Measurements from ENCODE around the gene MAST4.

MAST4 gene

DNA sequence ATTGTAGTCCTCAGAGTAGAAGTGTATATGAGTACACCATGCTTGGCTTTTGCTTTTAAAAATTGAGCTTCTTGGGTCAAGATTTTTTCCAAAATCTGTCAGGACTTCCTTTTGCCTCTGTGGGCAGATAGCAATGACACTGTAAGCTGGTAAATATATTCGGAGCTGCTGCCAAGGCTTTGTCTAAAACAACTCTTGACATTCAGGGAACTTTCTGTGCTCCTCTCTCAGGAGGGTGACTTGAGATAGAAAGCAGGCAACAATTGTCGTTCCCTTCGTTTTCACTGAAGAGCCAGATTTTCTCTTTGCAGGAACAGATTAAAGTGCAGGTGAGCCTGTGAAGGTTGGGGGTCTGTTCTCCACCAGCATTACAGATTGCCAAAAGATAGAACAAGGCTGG is 230.5 kb downstream of the MAST4 start:
- H3K9me3 ChIP-seq (ENCODE audit: control insufficient read depth, low read length), result no peaks in the 10 kb centered on the region
- H3K27me3 ChIP-seq (ENCODE audit: control insufficient read depth, insufficient read depth, low read length), result no peaks in the 10 kb centered on the region
- peak overlapping the region; percentile 93 for H3K27ac ChIP-seq
- TF ChIP-seq, protein P1, sequence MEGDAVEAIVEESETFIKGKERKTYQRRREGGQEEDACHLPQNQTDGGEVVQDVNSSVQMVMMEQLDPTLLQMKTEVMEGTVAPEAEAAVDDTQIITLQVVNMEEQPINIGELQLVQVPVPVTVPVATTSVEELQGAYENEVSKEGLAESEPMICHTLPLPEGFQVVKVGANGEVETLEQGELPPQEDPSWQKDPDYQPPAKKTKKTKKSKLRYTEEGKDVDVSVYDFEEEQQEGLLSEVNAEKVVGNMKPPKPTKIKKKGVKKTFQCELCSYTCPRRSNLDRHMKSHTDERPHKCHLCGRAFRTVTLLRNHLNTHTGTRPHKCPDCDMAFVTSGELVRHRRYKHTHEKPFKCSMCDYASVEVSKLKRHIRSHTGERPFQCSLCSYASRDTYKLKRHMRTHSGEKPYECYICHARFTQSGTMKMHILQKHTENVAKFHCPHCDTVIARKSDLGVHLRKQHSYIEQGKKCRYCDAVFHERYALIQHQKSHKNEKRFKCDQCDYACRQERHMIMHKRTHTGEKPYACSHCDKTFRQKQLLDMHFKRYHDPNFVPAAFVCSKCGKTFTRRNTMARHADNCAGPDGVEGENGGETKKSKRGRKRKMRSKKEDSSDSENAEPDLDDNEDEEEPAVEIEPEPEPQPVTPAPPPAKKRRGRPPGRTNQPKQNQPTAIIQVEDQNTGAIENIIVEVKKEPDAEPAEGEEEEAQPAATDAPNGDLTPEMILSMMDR (IDR thresholded peaks at IDR 0.05), result no peak
- H2AFZ ChIP-seq, result peak overlapping the region; percentile 71
- no peaks in the 10 kb centered on the region for H3K36me3 ChIP-seq (ENCODE audit: control insufficient read depth, insufficient read depth, low read length)
- H3K9ac ChIP-seq, result no peak overlapping the region
- H3K79me2 ChIP-seq, result peaks cover 24% of the 10 kb centered on the region
- peak overlapping the region; percentile 32 for H3K4me2 ChIP-seq (ENCODE audit: low read length)
- peaks cover 30% of the 10 kb centered on the region for H3K4me1 ChIP-seq
- no peak overlapping the region for H3K4me3 ChIP-seq (ENCODE audit: low read depth, low read length)

DNA sequence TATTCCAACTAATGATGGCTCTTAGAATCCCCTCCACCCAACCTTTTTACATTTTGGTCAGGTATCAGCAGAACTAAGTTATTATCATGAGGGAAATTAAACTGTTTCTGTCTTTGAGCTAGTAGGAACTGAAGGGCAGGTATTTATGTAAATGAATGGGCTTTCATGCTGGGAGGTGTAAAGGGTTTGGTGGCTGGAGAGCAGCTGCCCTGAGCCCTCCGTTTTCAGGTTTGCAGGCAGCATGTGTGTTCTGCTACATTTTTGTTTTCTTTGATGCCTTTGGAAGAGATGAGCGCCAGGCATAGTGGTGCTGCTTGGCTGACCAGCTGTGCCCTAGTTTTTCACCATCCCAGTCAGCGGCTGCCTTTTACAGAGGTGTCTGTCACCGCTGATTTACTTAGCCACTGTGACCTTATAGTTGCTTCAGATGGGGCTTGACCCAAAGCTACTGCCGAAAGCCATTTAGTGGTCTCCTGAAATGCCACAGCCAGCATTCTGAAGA is 231.9 kb downstream of the MAST4 start:
- TF ChIP-seq, protein P1 (IDR thresholded peaks at IDR 0.05), result no peak
- H3K9ac ChIP-seq, result no peak overlapping the region
- peak overlapping the region; percentile 93 for H3K27ac ChIP-seq

DNA sequence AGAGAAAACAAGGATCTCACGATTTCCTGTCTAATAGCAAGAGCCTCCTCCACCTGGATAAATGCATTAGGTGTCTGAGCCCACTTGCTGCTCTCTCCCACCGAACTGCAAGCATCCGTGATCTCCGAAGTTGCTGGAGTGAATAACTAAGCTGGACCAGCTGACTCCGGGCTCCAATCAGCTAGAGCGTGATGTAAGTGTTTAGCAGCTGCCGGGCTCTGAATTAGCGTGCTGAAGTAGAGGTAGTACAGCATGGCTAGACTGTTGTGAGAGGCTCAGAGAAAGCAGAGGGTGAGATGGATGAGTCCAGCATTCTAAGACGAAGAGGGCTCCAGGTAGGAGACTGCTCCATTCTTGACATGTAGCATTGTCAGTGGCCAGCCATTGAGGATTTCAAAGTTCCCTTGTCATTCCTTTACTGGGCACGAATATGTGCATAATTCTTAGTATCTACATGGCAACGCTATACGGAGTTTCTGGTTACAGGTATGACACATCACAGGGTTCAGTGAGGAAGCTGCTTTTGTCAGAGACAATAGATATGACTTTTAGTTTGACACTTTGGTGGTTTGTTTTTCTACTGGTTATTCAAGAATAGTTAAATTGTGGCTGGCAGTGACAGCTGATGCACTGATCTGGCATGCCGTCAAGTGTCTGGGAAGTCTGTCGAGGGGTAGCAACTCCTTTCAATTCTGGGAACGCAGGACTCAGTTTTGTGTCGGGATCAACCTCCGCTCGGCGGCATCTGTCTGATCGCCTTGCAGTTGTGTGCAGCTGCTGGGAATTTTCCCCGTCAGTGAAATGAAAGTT is 232.6 kb downstream of the MAST4 start:
- H3K27me3 ChIP-seq (ENCODE audit: control insufficient read depth, insufficient read depth, low read length), result no peaks in the 10 kb centered on the region
- H3K4me1 ChIP-seq, result peaks cover 31% of the 10 kb centered on the region
- TF ChIP-seq, protein P1 (IDR thresholded peaks at IDR 0.05), result no peak
- H3K36me3 ChIP-seq (ENCODE audit: control insufficient read depth, insufficient read depth, low read length), result no peaks in the 10 kb centered on the region
- peak overlapping the region; percentile 83 for H3K4me3 ChIP-seq (ENCODE audit: low read depth, low read length)
- H3K9me3 ChIP-seq (ENCODE audit: control insufficient read depth, low read length), result no peaks in the 10 kb centered on the region
- peaks cover 29% of the 10 kb centered on the region for H3K79me2 ChIP-seq
- H3K27ac ChIP-seq, result peak overlapping the region; percentile 93
- peak overlapping the region; percentile 97 for H3K4me2 ChIP-seq (ENCODE audit: low read length)
- H2AFZ ChIP-seq, result peak overlapping the region; percentile 64
- peak overlapping the region; percentile 9 for H3K9ac ChIP-seq

More for the DNA sequence above, 231.9 kb downstream of the MAST4 start:
- H3K36me3 ChIP-seq (ENCODE audit: control insufficient read depth, insufficient read depth, low read length), result no peaks in the 10 kb centered on the region
- peaks cover 31% of the 10 kb centered on the region for H3K79me2 ChIP-seq
- peak overlapping the region; percentile 97 for H3K4me2 ChIP-seq (ENCODE audit: low read length)
- H3K4me3 ChIP-seq (ENCODE audit: low read depth, low read length), result peak overlapping the region; percentile 83
- no peaks in the 10 kb centered on the region for H3K27me3 ChIP-seq (ENCODE audit: control insufficient read depth, insufficient read depth, low read length)
- peak overlapping the region; percentile 64 for H2AFZ ChIP-seq
- peaks cover 28% of the 10 kb centered on the region for H3K4me1 ChIP-seq
- no peaks in the 10 kb centered on the region for H3K9me3 ChIP-seq (ENCODE audit: control insufficient read depth, low read length)

DNA sequence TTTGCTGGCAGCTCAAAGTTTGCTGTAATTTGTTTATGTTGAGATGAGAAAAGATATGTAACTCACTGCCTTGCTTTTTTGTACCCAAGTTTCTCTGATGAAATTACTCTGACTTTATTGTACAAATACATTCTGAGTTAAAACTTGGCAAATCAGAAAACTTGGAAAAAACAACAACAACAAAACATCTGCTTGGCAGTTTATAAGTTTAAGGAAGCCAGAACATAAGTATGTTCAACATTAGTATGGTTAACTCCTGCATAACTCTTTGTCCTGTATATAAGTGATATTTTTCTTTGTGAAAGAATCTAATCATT is 233.1 kb downstream of the MAST4 start:
- peaks cover 34% of the 10 kb centered on the region for H3K4me1 ChIP-seq
- TF ChIP-seq, protein P1 (IDR thresholded peaks at IDR 0.05), result no peak
- H3K36me3 ChIP-seq (ENCODE audit: control insufficient read depth, insufficient read depth, low read length), result no peaks in the 10 kb centered on the region
- no peaks in the 10 kb centered on the region for H3K9me3 ChIP-seq (ENCODE audit: control insufficient read depth, low read length)
- H2AFZ ChIP-seq, result peak overlapping the region; percentile 64
- H3K9ac ChIP-seq, result peak overlapping the region; percentile 9
- peak overlapping the region; percentile 83 for H3K4me3 ChIP-seq (ENCODE audit: low read depth, low read length)
- H3K27me3 ChIP-seq (ENCODE audit: control insufficient read depth, insufficient read depth, low read length), result no peaks in the 10 kb centered on the region
- H3K4me2 ChIP-seq (ENCODE audit: low read length), result peak overlapping the region; percentile 97
- peak overlapping the region; percentile 93 for H3K27ac ChIP-seq
- H3K79me2 ChIP-seq, result peaks cover 31% of the 10 kb centered on the region
